HG03521 (cell line): Measurements from ENCODE around the gene AMOTL2.

ENCODE experiments used
- ATAC-seq: cut with Tn5 transposase; IDR thresholded peaks from one replicate; pipeline ENCODE4 v1.9.1; 2021; ENCODE audit warnings: mild to moderate bottlenecking, moderate library complexity; ENCODE audit not compliant: unreplicated experiment

Gene AMOTL2

DNA sequence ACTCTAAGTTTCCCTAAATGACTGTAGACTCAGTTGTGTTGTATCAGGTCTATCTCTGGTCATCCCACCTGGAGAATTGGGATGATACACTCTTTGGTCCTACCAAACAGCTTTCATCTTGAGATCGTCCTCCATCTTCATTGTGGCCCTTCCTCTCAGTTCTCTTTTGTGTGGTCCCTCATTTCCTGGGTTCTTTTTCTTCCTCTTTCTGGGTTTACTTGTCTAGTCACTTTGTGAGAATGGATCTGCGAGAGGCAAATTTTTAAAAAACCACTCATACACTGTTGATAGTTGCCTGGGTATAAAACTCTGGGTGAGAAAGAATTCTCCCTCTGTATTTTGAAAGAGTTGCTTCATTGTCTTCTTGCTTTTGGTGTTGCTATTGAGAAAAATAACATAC is 6.0 kb upstream of the AMOTL2 start:
- ATAC-seq: no peak

DNA sequence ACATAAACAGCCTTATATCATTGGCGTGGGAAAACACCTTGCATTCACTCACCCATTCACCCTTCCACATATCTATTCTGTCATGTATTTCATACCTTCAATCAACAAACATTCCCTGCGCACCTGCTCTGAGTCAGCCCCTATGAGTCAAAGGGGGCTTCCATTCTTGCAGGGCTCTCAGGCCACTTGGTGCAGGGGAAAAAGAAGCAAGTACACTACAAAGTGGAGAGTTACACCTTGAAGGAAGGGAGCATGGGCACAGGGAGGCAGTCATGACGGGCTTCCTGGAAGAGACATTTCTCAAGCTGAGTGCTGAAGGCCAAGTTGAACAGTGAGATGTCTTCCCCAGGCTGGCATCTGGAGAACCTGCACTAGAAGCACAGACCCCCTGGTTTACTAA is 4.6 kb upstream of the AMOTL2 start:
- no peak for ATAC-seq

- ATAC-seq: no peak
Observed at GRCh38 chr3:134378384-134378783, 4.1 kb upstream of the AMOTL2 start.

DNA sequence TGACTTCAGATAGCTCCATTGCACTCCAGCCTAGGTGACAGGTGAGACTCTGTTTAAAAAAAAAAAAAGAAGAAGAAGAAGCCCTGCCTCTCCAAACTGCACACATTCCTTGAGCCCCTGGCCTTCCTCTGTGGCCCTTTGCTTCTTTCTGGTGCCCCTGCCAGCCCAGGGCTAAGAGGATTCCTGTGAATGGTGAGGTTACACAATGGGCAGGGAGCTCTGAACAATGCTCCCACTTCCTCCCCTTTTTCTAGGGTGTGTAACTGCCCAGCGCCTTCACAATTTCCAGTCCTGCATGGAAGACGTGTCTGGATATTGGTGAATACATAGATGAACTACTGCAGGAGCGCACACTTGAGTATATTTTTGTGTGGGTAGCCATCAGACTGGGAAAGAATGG is 3.6 kb upstream of the AMOTL2 start:
- ATAC-seq: no peak

- ATAC-seq: no peak
Observed at GRCh38 chr3:134376786-134377426, 2.7 kb upstream of the AMOTL2 start.

DNA sequence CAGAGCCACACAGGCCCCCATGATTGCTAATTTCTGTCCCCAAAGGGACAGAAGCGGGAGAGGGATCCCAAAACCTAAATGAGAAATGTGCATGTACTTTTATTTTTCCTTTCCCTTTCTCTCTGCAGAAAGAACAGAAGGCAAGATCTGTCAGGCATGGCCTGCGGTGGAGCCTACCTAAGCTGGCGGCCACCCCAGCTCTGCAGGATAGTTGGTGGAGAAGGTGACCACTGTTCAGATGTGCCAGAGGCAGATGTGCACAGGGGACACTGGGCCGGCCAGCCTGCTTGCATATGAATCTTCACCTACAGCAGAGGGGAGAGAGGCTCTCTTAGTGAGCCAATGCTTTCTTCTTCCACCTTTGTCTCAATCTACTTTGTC is 2.1 kb upstream of the AMOTL2 start:
- ATAC-seq: no peak

- ATAC-seq: no peak
Observed at GRCh38 chr3:134375582-134376384, 1.5 kb upstream of the AMOTL2 start.

GRCh38 chr3:134374791-134375581 is 739 bp upstream of the AMOTL2 start:
- ATAC-seq: no peak

DNA sequence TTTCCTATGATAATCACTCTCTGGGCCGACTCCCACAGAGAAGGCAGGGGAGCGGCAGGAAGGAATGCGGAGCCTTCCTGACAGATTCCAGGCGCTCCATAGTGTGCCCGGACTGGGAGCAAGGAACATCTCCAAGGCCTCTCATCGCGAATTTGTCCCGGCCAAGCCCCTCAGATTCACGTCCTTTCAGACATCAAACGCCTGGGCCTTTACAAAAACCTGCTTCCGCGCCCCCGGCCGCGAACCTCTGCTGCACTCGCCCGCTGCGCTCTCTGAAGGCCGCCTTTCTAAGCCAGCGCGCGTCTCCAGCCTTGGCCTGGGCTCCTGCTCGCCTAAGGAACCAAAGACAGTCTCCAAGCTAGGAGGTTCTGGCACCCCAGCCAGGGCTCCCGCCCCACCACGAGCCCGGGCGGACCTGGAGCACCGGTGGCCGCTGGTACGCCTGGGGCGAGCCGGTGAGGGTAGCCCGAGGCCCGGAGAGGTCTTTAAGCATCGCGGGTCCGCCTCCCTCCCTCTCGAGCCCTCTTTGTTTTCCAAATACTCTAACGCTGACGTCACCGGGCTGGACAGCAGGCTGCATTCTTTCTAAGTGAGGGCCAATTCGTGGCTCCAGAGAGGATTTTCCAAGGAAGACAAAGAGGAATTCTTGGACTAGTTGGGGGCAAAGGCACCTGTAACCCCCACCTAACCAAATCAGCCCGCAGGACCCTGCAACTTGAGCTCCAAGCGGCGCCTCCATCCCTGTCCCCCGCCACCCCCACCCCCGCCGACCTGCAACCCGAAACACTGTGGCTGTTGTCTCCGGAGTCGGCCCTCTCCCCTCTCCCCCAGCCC is 759 bp downstream of the AMOTL2 start:
- no peak for ATAC-seq

DNA sequence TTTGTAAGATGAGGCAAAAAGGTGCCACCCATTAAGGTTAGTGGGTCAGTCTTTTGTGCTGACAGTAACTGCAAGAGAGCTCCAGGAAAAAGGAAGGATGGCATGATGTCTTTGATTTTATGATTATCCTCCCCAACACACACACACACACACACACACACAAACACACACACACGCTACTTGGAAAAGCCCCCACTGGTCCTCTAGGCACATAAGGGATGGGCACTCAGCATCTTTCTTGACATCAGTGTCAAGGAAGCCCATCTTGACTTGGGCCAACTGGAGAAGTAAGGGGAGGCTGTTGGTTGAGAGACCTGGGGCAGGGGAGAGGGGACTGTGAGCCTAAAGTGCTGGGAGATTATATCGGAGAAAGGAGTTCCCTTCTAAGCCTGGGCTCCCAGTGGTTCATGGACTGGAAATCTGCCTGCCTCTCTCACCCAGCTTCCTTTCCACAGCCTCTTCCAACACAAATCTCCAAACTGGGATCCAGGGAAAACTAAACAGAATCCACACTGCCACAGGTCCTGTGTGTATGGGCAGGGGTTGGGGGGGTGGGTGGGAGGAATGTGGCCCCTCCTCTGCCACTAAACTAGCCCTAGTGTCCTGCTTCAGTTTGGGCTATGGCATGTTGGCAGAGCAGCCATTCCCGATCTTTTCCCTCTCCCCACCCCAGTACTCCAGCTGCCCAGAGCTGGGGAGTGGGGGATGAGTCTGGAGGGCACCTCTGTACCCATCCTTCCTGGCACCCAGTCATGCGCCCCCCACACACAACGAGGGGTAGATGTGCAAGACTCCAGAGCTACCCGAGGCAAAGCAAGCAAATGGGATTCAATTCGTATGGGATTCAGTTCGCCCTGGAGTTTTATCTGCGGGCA is 1.6 kb downstream of the AMOTL2 start:
- no peak for ATAC-seq

DNA sequence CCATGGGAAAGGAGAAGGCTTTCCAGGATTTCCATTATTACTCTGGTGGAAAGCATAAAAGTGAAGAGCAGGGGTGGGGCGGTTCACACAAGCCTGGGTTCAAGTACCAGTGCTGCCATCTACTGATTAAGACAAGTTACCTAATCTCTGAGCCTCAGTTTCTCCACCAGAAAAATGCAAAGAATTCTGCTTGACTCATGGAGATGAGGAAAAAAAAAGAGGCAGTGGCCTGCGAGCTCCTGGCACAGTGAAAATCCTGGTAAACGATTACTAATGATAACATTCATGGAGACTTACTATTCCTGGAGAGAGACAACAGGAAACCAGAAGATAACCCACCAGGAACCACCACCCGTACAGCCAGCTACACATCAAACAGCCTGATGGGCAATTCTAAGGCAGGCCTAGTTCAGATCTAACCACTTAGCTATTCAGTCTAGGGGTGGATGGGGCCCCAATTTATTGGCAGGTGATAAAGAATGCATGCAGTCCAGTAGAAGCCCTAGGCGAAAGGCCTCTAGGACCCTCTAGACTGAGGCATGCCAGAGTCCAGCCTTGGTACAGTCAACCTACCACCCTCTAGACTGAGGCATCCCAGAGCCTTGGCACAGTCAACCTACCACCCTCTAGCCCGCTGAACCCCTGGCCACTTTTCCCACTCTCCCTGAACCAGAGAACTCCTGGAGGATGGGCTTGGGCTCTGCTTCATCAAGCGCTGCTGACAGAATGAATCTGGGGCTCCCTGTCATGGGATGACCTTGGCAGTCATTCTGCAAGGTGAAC is 2.5 kb downstream of the AMOTL2 start:
- ATAC-seq: no peak

DNA sequence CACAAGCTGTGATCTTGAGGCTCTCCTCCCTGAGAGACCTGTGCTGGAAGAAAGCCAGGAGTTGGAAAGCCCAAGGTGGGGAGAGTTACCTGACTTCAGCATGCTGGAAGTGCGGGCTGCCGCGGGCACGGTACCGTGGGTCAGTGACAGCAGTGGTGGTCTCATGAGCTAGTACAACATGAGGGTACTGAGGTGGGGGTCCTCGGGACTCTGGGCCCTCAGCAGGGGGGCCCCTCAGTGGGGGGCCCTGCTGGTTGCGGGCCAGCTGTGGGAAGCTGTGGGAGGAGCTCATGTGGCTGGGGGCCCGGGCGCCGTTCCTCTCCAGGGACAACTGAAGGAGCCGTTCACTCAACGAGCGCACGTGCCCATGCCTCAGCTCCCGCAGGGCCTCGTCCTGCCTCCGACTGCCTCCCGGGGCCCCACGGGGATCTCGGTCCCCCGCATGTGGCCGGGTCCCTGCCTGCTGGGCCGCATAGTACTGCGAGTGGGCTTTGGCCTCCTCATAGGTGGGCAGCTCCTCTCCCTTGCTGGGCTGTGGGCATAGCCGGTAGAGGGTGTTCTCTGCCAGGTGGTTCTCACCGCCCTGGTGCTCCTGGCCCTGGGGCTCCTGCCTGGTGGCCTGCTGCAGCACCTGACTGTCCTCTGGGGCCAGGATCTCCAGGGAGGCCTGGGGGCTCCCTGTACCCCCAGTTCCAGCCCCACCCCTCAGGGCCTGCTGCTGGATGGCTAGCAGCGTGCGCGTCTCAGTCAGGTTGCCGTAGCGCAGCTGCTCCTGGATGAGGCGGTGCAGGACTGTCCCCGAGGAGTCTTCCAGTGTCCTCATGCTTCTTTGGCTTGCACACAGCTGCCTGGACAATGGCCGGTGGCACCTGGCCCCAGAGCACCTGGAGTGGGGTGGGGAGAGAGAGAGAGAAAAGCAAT is 3.4 kb downstream of the AMOTL2 start:
- no peak for ATAC-seq

GRCh38 chr3:134369861-134370596 is 4.2 kb downstream of the AMOTL2 start:
- no peak for ATAC-seq

DNA sequence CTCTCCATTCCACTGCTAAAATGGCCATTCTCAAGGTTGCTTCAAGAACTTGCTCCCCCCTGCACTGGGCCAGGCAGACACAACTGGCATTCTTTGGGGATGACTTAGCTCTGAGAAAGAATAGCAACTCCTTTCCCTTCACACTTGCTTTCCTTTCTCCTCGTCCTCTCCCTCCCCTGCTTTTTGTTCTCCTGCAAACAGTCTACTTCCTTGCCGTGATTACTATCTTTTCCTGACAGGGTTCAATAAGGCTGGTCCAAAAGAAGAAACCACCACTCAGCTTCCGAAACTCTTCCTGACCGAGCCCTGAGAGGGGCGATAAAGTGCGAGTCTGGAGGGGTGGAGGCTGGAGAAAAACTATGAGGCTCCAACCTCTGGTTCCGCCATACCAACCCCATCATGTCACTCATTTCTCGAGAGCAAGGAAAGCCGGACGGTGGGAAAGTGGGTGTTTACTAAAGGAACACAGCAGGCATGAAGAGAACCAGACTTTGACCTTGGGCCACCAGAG is 5.0 kb downstream of the AMOTL2 start:
- ATAC-seq: no peak

GRCh38 chr3:134368751-134369105 is 5.5 kb downstream of the AMOTL2 start:
- ATAC-seq: no peak

GRCh38 chr3:134367869-134368750 is 6.1 kb downstream of the AMOTL2 start:
- no peak for ATAC-seq
